GM19035 (cell line): ENCODE measurements around the gene RMND5A.

Experiments
- ATAC-seq: cut with Tn5 transposase; IDR thresholded peaks from one replicate; pipeline ENCODE4 v1.9.1; 2021; ENCODE audit not compliant: unreplicated experiment

The RMND5A gene

GRCh38 chr2:86764661-86765309, 44.7 kb downstream of the RMND5A start:
- no peak for ATAC-seq

GRCh38 chr2:86765310-86765695, 45.2 kb downstream of the RMND5A start:
- ATAC-seq = no peak

- ATAC-seq = no peak
Observed at GRCh38 chr2:86768189-86768949, 48.3 kb downstream of the RMND5A start.

- no peak for ATAC-seq
Observed at GRCh38 chr2:86769838-86770237, 49.7 kb downstream of the RMND5A start.

- ATAC-seq = no peak
Observed at GRCh38 chr2:86770816-86771301, 50.8 kb downstream of the RMND5A start.

- ATAC-seq = no peak
Observed at GRCh38 chr2:86772611-86773010, 52.5 kb downstream of the RMND5A start.

GRCh38 chr2:86774862-86775261, 54.8 kb downstream of the RMND5A start:
- ATAC-seq = no peak

- no peak for ATAC-seq
Observed at GRCh38 chr2:86775338-86775737, 55.2 kb downstream of the RMND5A start.

GRCh38 chr2:86776532-86776931, 56.4 kb downstream of the RMND5A start:
- ATAC-seq = no peak

- no peak for ATAC-seq
Observed at GRCh38 chr2:86778957-86779356, 58.9 kb downstream of the RMND5A start.

GRCh38 chr2:86779971-86780370, 59.9 kb downstream of the RMND5A start:
- no peak for ATAC-seq

DNA sequence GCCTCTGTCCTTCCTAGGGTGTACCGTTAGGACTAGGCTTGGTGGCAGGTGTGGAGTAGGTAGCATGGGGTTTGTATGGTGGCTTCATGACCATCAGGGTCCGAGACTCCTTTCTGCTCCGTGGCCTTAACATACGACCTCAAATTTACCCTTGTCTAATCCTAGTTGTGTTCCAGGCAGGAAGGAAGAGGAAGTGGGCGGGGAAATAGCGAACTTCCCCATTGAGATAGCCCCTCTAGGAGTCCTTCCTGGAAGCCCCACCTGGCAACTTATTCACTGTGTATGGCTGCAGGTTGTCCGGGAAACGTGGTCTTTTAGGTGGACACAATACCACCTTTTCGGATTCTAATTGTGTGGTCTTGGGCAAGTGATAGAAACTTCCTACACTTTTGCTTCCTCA, 61.3 kb downstream of the RMND5A start:
- no peak for ATAC-seq

DNA sequence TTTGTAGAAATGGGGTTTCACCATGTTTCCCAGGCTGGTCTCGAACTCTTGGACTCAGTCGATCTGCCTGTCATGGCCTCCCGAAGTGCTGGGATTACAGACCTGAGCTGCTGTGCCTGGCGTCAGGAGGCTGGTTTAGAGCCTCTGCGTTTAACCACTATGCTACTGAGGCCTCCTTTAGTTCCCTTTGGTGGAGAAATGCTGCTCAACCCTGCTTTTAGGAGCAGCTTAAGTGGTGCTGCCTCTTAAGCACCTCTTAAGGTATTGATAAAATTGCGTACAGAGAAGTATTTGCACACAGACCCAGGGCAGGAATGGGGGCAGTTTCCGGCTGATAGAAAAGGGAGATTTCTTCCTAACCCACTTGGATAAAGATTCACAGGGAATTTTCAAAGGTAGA, 62.7 kb downstream of the RMND5A start:
- no peak for ATAC-seq

GRCh38 chr2:86783615-86784339, 63.7 kb downstream of the RMND5A start:
- peak; percentile 91 for ATAC-seq

GRCh38 chr2:86785456-86785855, 65.4 kb downstream of the RMND5A start:
- ATAC-seq = no peak

DNA sequence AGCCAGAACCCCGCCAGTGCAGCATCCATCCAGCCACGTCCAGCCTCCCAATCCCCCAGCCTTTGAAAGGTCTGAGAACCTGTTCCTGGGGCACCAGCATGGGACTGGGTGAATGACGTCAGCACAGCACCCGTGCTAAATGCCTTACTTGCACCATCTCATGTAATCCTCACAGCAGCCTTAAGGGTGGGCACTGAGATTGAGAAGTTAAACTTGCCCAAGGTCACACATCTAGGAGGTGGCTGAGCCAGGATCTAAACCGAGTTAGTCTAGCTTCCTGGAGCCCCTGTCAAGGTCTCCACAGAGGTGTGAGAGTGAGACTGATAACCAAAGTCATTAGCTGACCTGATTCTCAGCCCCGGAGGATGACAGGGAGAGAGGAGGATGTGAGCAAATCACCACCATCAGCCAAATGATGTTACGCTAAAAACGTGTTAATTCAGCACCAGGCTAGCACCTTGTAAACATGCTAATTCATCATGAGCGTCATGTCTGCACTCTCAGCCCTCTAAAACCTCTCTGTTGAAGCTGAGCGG, 66.0 kb downstream of the RMND5A start:
- ATAC-seq = no peak

DNA sequence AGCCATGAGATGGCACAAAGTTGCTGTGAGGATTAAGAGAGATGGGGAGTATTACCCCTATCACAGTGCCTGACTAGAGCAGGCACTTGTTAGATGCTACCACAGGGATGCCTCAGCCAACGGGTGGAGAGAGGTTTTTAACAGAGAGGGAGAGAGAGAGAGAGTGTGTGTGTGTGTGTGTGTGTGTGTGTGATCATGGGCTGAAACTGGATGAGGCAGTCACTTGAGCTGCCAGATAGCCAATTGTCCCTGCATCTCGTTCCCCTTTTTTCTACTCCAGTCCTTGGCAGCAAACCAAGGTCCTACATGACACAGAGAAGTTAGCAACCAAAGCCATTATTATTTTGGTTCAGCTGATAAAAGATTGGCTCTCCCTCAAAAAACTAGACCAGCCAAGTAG, 67.6 kb downstream of the RMND5A start:
- ATAC-seq = no peak

DNA sequence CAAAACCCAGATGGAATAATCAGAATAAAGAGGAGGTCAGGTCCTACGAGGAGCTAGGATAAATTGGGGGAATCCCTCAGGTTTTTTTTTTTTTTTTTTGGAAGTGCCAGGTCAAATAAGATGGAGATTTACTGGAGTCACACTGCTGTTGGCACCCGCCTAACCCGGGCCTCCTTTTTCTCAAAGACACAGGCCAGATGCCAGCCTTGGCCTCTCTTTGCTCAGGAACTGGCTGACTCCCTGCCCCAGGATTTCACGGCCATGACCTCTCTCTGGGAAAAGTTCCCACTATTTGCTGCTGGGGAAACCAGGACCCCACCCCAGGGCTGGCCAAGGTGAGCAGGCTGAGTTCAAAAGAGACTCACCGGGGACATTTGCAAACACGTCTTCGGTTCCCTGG, 68.1 kb downstream of the RMND5A start:
- ATAC-seq = no peak

- ATAC-seq = no peak
Observed at GRCh38 chr2:86788881-86789686, 69.0 kb downstream of the RMND5A start.

DNA sequence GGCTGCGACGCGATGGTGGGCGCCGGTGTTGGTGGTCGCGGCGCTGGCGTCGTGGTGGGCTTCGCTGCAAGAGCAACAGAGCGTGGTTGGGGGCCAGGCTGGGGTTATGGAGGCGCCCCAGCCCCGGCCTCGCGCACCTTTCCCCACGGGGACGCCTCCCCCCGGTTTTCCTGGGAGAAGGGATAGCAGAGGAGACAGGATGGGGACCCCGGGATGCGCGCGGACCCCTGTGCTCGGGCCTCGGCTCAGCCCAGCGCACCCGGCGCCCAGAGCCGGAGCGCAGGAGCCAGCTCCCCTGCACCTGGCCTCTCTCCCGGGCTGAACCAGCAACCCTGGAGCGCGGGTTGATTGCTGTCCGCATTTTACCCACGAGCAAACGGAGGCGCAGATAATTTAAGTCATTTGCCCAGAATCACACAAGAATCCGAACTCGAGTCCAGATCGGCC, 69.6 kb downstream of the RMND5A start:
- no peak for ATAC-seq
